Central memory CD4-positive, alpha-beta T cell (primary cell): ENCODE results near the gene ADGRL2.

Experiments used
- DNase-seq: peaks from one replicate; pipeline ENCODE4 v3.0.0; 2022

Gene ADGRL2

GRCh38 chr1:81806432-81806770 lies 5.7 kb downstream of the ADGRL2 start:
- DNase-seq: no peak

- DNase-seq: no peak
These were observed 8.0 kb downstream of the ADGRL2 start for GRCh38 chr1:81808760-81809159.

- DNase-seq: no peak
These were observed 9.1 kb downstream of the ADGRL2 start for GRCh38 chr1:81809808-81810207.

- DNase-seq: no peak
These were observed 11.1 kb downstream of the ADGRL2 start for GRCh38 chr1:81811757-81812371.

GRCh38 chr1:81812712-81813111 lies 12.0 kb downstream of the ADGRL2 start:
- no peak for DNase-seq

GRCh38 chr1:81813691-81814090 lies 13.0 kb downstream of the ADGRL2 start:
- DNase-seq: no peak

GRCh38 chr1:81819613-81820012 lies 18.9 kb downstream of the ADGRL2 start:
- DNase-seq: no peak

- DNase-seq: no peak
These were observed 20.0 kb downstream of the ADGRL2 start for GRCh38 chr1:81820765-81821164.

- no peak for DNase-seq
These were observed 22.3 kb downstream of the ADGRL2 start for GRCh38 chr1:81823082-81823481.

- no peak for DNase-seq
These were observed 24.0 kb downstream of the ADGRL2 start for GRCh38 chr1:81824759-81825158.

GRCh38 chr1:81827942-81828341 lies 27.2 kb downstream of the ADGRL2 start:
- no peak for DNase-seq

- no peak for DNase-seq
These were observed 31.8 kb downstream of the ADGRL2 start for GRCh38 chr1:81832573-81832972.

GRCh38 chr1:81833722-81834121 lies 33.0 kb downstream of the ADGRL2 start:
- DNase-seq: no peak

GRCh38 chr1:81834268-81834667 lies 33.5 kb downstream of the ADGRL2 start:
- no peak for DNase-seq

- no peak for DNase-seq
These were observed 34.4 kb downstream of the ADGRL2 start for GRCh38 chr1:81834921-81835698.

GRCh38 chr1:81836007-81836626 lies 35.4 kb downstream of the ADGRL2 start:
- DNase-seq: no peak

GRCh38 chr1:81838600-81839218 lies 38.0 kb downstream of the ADGRL2 start:
- no peak for DNase-seq

- no peak for DNase-seq
These were observed 40.1 kb downstream of the ADGRL2 start for GRCh38 chr1:81840805-81841204.

- no peak for DNase-seq
These were observed 41.1 kb downstream of the ADGRL2 start for GRCh38 chr1:81841795-81842194.

GRCh38 chr1:81844477-81844876 lies 43.7 kb downstream of the ADGRL2 start:
- no peak for DNase-seq

- no peak for DNase-seq
These were observed 45.9 kb downstream of the ADGRL2 start for GRCh38 chr1:81846630-81847029.

GRCh38 chr1:81847063-81847462 lies 46.3 kb downstream of the ADGRL2 start:
- DNase-seq: no peak

GRCh38 chr1:81848880-81849682 lies 48.3 kb downstream of the ADGRL2 start:
- no peak for DNase-seq
